Smooth muscle cell (in vitro differentiated cells): ENCODE measurements around the gene ZNF280C. TPM values are rescaled to one million over a fixed set of nuclear protein-coding genes. Genes with fewer than 3 reads are reported as not detected.

Experiments
- DNase-seq: peaks from one replicate; lab custom pipeline; 2025; ENCODE audit not compliant: unreplicated experiment; lab: John Stamatoyannopoulos, UW
- H2AFZ ChIP-seq: fragments of 200-600 bp; sonication (generic); 2 replicates; pipeline ENCODE4 v1.6.0; 2016; ENCODE audit warnings: antibody characterized with exemption, low read depth, mild to moderate bottlenecking
- H3F3A ChIP-seq: fragments of 200-600 bp; sonication (generic); 2 replicates; pipeline ENCODE4 v1.6.0; 2017; ENCODE audit warnings: antibody characterized with exemption, low read depth
- H3K27ac ChIP-seq: fragments of 200-600 bp; sonication (generic); 2 replicates; pipeline ENCODE4 v1.5.1; 2016; ENCODE audit warnings: low read depth, mild to moderate bottlenecking
- H3K27me3 ChIP-seq: fragments of 200-600 bp; sonication (generic); 2 replicates; pipeline ENCODE4 v1.6.1; 2016; ENCODE audit warnings: low read depth, mild to moderate bottlenecking
- H3K36me3 ChIP-seq: fragments of 200-600 bp; sonication (generic); 2 replicates; pipeline ENCODE4 v1.5.1; 2016; ENCODE audit warnings: low read depth
- H3K4me1 ChIP-seq: fragments of 200-600 bp; sonication (generic); 2 replicates; pipeline ENCODE4 v1.5.1; 2016; ENCODE audit warnings: low read depth
- H3K4me2 ChIP-seq: fragments of 200-600 bp; sonication (generic); 2 replicates; pipeline ENCODE4 v1.6.0; 2016; ENCODE audit warnings: mild to moderate bottlenecking
- H3K4me3 ChIP-seq: fragments of 200-600 bp; sonication (generic); 2 replicates; pipeline ENCODE4 v1.5.1; 2016; ENCODE audit warnings: mild to moderate bottlenecking
- H3K79me2 ChIP-seq: fragments of 200-600 bp; sonication (generic); 2 replicates; pipeline ENCODE4 v1.6.0; 2016; ENCODE audit warnings: low read depth, mild to moderate bottlenecking
- H3K9ac ChIP-seq: fragments of 200-600 bp; sonication (generic); 2 replicates; pipeline ENCODE4 v1.6.0; 2016; ENCODE audit warnings: low read depth
- H3K9me3 ChIP-seq: fragments of 200-600 bp; sonication (generic); replicated peaks from 2 replicates; pipeline ENCODE4 v1.5.1; 2016; ENCODE audit warnings: low read depth
- H4K20me1 ChIP-seq: fragments of 200-600 bp; sonication (generic); 2 replicates; pipeline ENCODE4 v1.6.0; 2016; ENCODE audit warnings: low read depth
- WGBS: methylation state at CpG from one replicate; pipeline ENCODE4 v1.1.7; 2016; ENCODE audit warnings: low lambda C conversion rate; 5-methylcytosine and 5-hydroxymethylcytosine counted together
- polyA plus RNA-seq: library from polyadenylated mRNA; unstranded; fragments of >200 nt; fragmentation: Nextera tagmentation; extraction: Ambion mirVana; gene quantifications from 2 replicates; pipeline ENCODE4 v1.2.1, GENCODE V29; 2016
- total RNA-seq: library from RNA; depleted of rRNA; stranded (reverse); fragments of >200 nt; gene quantifications from 2 replicates; pipeline ENCODE4 v1.2.3, GENCODE V29; 2014
- TF ChIP-seq, protein P1 (sequence below): fragments of 200-600 bp; sonication (generic); IDR thresholded peaks from 2 replicates; pipeline ENCODE4 v1.5.1; 2017; ENCODE audit warnings: borderline replicate concordance, mild to moderate bottlenecking, antibody characterized with exemption; ENCODE audit not compliant: insufficient read depth, poor library complexity, severe bottlenecking

ZNF280C gene
- total and polyA plus RNA-seq, 2 experiments from 2014 or later = 1.5 to 7.7 TPM

- Histone ChIP-seq H4K20me1 (no peaks in the 10 kb centered on the region), H3K4me2 (no peak overlapping the region), H3K4me1 (no peaks in the 10 kb centered on the region), H3K79me2 (no peaks in the 10 kb centered on the region), H3K36me3 (no peaks in the 10 kb centered on the region), H3K27ac (no peak overlapping the region), H2AFZ (no peak overlapping the region), H3K4me3 (no peak overlapping the region), H3F3A (no peaks in the 10 kb centered on the region), H3K9me3 (no peaks in the 10 kb centered on the region), H3K27me3 (no peaks in the 10 kb centered on the region), H3K9ac (no peak overlapping the region)
- no peak for DNase-seq
- TF ChIP-seq, protein P1, sequence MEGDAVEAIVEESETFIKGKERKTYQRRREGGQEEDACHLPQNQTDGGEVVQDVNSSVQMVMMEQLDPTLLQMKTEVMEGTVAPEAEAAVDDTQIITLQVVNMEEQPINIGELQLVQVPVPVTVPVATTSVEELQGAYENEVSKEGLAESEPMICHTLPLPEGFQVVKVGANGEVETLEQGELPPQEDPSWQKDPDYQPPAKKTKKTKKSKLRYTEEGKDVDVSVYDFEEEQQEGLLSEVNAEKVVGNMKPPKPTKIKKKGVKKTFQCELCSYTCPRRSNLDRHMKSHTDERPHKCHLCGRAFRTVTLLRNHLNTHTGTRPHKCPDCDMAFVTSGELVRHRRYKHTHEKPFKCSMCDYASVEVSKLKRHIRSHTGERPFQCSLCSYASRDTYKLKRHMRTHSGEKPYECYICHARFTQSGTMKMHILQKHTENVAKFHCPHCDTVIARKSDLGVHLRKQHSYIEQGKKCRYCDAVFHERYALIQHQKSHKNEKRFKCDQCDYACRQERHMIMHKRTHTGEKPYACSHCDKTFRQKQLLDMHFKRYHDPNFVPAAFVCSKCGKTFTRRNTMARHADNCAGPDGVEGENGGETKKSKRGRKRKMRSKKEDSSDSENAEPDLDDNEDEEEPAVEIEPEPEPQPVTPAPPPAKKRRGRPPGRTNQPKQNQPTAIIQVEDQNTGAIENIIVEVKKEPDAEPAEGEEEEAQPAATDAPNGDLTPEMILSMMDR = no peak
- WGBS = 93% methylated on average over 11 of the region's 11 CpGs
Observed at GRCh38 chrX:130184168-130184567, 84.5 kb downstream of the ZNF280C start.

GRCh38 chrX:130179579-130180215 lies 89.0 kb downstream of the ZNF280C start:
- TF ChIP-seq, protein P1 = no peak
- H3K4me1 ChIP-seq = no peaks in the 10 kb centered on the region
- peak overlapping the region; percentile 39 for H3K4me2 ChIP-seq
- H3K9ac ChIP-seq = no peak overlapping the region
- no peaks in the 10 kb centered on the region for H3K36me3 ChIP-seq
- 58% methylated on average over 7 of the region's 7 CpGs for WGBS
- no peak overlapping the region for H3K4me3 ChIP-seq
- no peaks in the 10 kb centered on the region for H3K79me2 ChIP-seq
- H3K27me3 ChIP-seq = no peaks in the 10 kb centered on the region
- H3F3A ChIP-seq = no peaks in the 10 kb centered on the region
- H3K27ac ChIP-seq = peak overlapping the region; percentile 17
- no peaks in the 10 kb centered on the region for H4K20me1 ChIP-seq
- no peaks in the 10 kb centered on the region for H3K9me3 ChIP-seq
- no peak overlapping the region for H2AFZ ChIP-seq
- no peak for DNase-seq

- no peak overlapping the region for H3K9ac ChIP-seq
- H3F3A ChIP-seq = no peaks in the 10 kb centered on the region
- H3K27ac ChIP-seq = peak overlapping the region; percentile 17
- no peaks in the 10 kb centered on the region for H3K36me3 ChIP-seq
- WGBS = 74% methylated on average over 5 of the region's 5 CpGs
- no peak for DNase-seq
- no peak overlapping the region for H3K4me3 ChIP-seq
- H3K4me2 ChIP-seq = peak overlapping the region; percentile 39
- no peaks in the 10 kb centered on the region for H3K79me2 ChIP-seq
- no peaks in the 10 kb centered on the region for H4K20me1 ChIP-seq
- H2AFZ ChIP-seq = no peak overlapping the region
- TF ChIP-seq, protein P1 = no peak
- H3K9me3 ChIP-seq = no peaks in the 10 kb centered on the region
- H3K4me1 ChIP-seq = no peaks in the 10 kb centered on the region
- no peaks in the 10 kb centered on the region for H3K27me3 ChIP-seq
Observed at GRCh38 chrX:130179170-130179569, 89.5 kb downstream of the ZNF280C start.

DNA sequence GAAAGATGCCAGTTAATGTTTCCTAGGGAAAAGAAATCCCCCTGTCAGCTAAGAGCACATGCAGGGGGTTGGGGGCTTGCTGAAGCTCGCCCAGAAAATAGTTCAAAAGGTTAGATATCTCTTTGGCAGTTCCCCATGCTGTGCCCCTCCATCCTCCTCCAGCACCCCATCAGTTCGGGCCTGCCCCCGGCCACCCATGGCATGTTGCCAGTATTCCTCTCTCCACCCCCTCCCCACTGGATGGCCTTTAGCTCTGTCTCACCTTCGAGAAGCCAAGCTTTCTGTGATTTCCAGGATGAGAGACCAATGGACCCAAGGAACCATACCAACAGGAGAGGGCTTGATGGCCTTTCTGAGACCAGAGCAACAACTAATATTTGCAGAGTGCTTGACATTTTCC lies 91.8 kb downstream of the ZNF280C start:
- TF ChIP-seq, protein P1 = no peak
- Histone ChIP-seq H3F3A (no peaks in the 10 kb centered on the region), H3K79me2 (no peaks in the 10 kb centered on the region), H4K20me1 (no peaks in the 10 kb centered on the region), H3K9ac (no peak overlapping the region), H3K27me3 (no peaks in the 10 kb centered on the region), H3K4me2 (no peak overlapping the region), H3K4me1 (peaks cover 5% of the 10 kb centered on the region), H3K4me3 (no peak overlapping the region), H3K36me3 (no peaks in the 10 kb centered on the region), H3K9me3 (no peaks in the 10 kb centered on the region), H2AFZ (no peak overlapping the region), H3K27ac (no peak overlapping the region)
- WGBS = 70% methylated on average over 4 of the region's 4 CpGs
- no peak for DNase-seq
